ENCODE results near the gene ISG15. TPM values are rescaled to one million over a fixed set of nuclear protein-coding genes. Genes with fewer than 3 reads are reported as not detected.

Gene ISG15
- total and polyA plus RNA-seq, 9 of the 15 experiments (the other 6 are each of a cell fraction or from before 2014, with no cell fraction given): 0.40 to 58.3 (median 12.2) TPM

GRCh38 chr1:1033009-1033587, 19.8 kb downstream of the ISG15 start (continued):
- TF ChIP-seq SIN3A (IDR thresholded peaks at IDR 0.05; ENCODE audit: borderline replicate concordance in 2 of 2, control insufficient read depth in 1 of 2, low read depth in 2 of 2, low read length in 2 of 2): no peak
- TF ChIP-seq ZNF175 (CRISPR knock-in tag; IDR thresholded peaks at IDR 0.05; ENCODE audit: low read depth): no peak
- no peak for TF ChIP-seq MYNN (IDR thresholded peaks at IDR 0.05)
- no peak for TF ChIP-seq MYNN (CRISPR knock-in tag; IDR thresholded peaks at IDR 0.05)
- peak; percentile 84 for TF ChIP-seq CREB1 (IDR thresholded peaks at IDR 0.05)
- peak; percentile 93 for TF ChIP-seq CREB1 (CRISPR knock-in tag; IDR thresholded peaks at IDR 0.05)
- no peak for TF ChIP-seq ZNF318 (IDR thresholded peaks at IDR 0.05; ENCODE audit: borderline replicate concordance in 1 of 2, low read depth in 1 of 2)
- no peak for TF ChIP-seq E2F5 (CRISPR knock-in tag; IDR thresholded peaks at IDR 0.05)
- peak; percentile 64 for TF ChIP-seq ATF3 (IDR thresholded peaks at IDR 0.05)
- TF ChIP-seq ATF3 (CRISPR knock-in tag; conservative IDR thresholded peaks at IDR 0.05): no peak
- no peak for TF ChIP-seq ZNF785 (CRISPR knock-in tag; IDR thresholded peaks at IDR 0.05)
- TF ChIP-seq TCF15 (CRISPR knock-in tag; IDR thresholded peaks at IDR 0.05): no peak
- no peak for TF ChIP-seq AFF1 (IDR thresholded peaks at IDR 0.05; ENCODE audit: low read depth in 1 of 2, partially characterized antibody in 2 of 2)
